OCI-LY7 (cell line): ENCODE results near the gene KNDC1. TPM values are rescaled to one million over a fixed set of nuclear protein-coding genes. Genes with fewer than 3 reads are reported as not detected.

ENCODE experiments used
- BruUV-seq: library from RNA; stranded (reverse); fragments of 400-500 nt; replicated peaks from 2 replicates; lab custom pipeline; 2021; lab: Mats Ljungman, UMichigan
- CTCF ChIA-PET: fragments of 300-600 bp; sonication (Branson Sonifier 250); formaldehyde crosslinking; loops from one replicate; lab custom pipeline; 2022; ENCODE audit warnings: antibody characterized with exemption; ENCODE audit not compliant: unreplicated experiment; lab: Charles Lee
- POLR2A ChIA-PET: fragments of 300-600 bp; sonication (Branson Sonifier 250); formaldehyde crosslinking; loops from one replicate; lab custom pipeline; 2022; ENCODE audit warnings: antibody characterized with exemption; lab: Charles Lee
- DNase-seq: peaks from one replicate; pipeline ENCODE4 v3.0.0-alpha.2; 2015; ENCODE audit warnings: low spot score
- H2AFZ ChIP-seq: fragments of 200-600 bp; sonication (generic), shearing (Covaris generic); 2 replicates; pipeline ENCODE4 v1.6.1; 2014; ENCODE audit warnings: mild to moderate bottlenecking, antibody characterized with exemption, low read length, moderate library complexity
- H3K27ac ChIP-seq: fragments of 200-600 bp; sonication (generic); 2 replicates; pipeline ENCODE4 v1.5.1; 2014; ENCODE audit warnings: mixed run types, low read depth, mild to moderate bottlenecking, moderate library complexity, low read length, inconsistent platforms; ENCODE audit not compliant: poor library complexity, severe bottlenecking
- H3K36me3 ChIP-seq: fragments of 200-600 bp; sonication (generic); 2 replicates; pipeline ENCODE4 v1.6.1; 2014; ENCODE audit warnings: mild to moderate bottlenecking, antibody characterized with exemption, low read length, moderate library complexity, mixed read lengths; ENCODE audit not compliant: insufficient read depth
- H3K4me1 ChIP-seq: fragments of 200-600 bp; sonication (generic); 2 replicates; pipeline ENCODE4 v1.5.1; 2014; ENCODE audit warnings: mild to moderate bottlenecking, low read length; ENCODE audit not compliant: insufficient read depth, poor library complexity, severe bottlenecking
- H3K4me2 ChIP-seq: fragments of 200-600 bp; sonication (generic); 2 replicates; pipeline ENCODE4 v1.6.1; 2014; ENCODE audit warnings: mild to moderate bottlenecking, low read length
- H3K4me3 ChIP-seq: fragments of 200-600 bp; sonication (generic); 2 replicates; pipeline ENCODE4 v1.5.1; 2014; ENCODE audit warnings: mild to moderate bottlenecking, low read depth, low read length; ENCODE audit not compliant: poor library complexity, severe bottlenecking
- H3K79me2 ChIP-seq: fragments of 200-600 bp; sonication (generic); 2 replicates; pipeline ENCODE4 v1.6.1; 2016; ENCODE audit warnings: low read depth, mild to moderate bottlenecking, low read length, moderate library complexity, mixed read lengths; ENCODE audit not compliant: insufficient read depth
- H3K9me2 ChIP-seq: fragments of 200-600 bp; sonication (generic); 2 replicates; pipeline ENCODE4 v1.6.1; 2016; ENCODE audit warnings: mild to moderate bottlenecking, low read length, mixed read lengths; ENCODE audit not compliant: insufficient read depth
- H3K9me3 ChIP-seq: fragments of 200-600 bp; sonication (generic); 2 replicates; pipeline ENCODE4 v1.6.1; 2014; ENCODE audit warnings: mild to moderate bottlenecking, mixed run types, low read length, mixed read lengths
- H4K20me1 ChIP-seq: fragments of 200-600 bp; sonication (generic); 2 replicates; pipeline ENCODE4 v1.6.1; 2014; ENCODE audit warnings: mild to moderate bottlenecking, antibody characterized with exemption, low read length, moderate library complexity, mixed read lengths; ENCODE audit not compliant: insufficient read depth
- EZH2phosphoT487 ChIP-seq: fragments of 200-600 bp; sonication (generic); IDR thresholded peaks from 2 replicates; pipeline ENCODE4 v1.6.1; 2018; ENCODE audit warnings: low read depth, borderline replicate concordance, mild to moderate bottlenecking, mixed run types, antibody characterized with exemption, low read length, moderate library complexity, mixed read lengths
- intact Hi-C: fragments of 100-400 bp; cut with micrococcal nuclease; formaldehyde crosslinking; loops from one replicate; pipeline ENCODE4 v1.10.0; 2022; ENCODE audit not compliant: unreplicated experiment
- total RNA-seq, 2 experiments: library from RNA; depleted of rRNA in 1 of 2; stranded (reverse); fragments of >200 nt in 1 of 2; shearing (Covaris generic) in 1 of 2; gene quantifications; 2 replicates each; pipeline ENCODE4 v1.2.3, GENCODE V29; 2014 to 2022
- TF ChIP-seq, protein P1 (sequence below): fragments of 200-600 bp; sonication (generic); conservative IDR thresholded peaks from 2 replicates; pipeline ENCODE4 v1.5.1; 2014; ENCODE audit warnings: mild to moderate bottlenecking, antibody characterized with exemption, low read length, moderate library complexity, mixed read lengths

KNDC1 gene
- total RNA-seq, 2 experiments from 2014 or later: not detected

DNA sequence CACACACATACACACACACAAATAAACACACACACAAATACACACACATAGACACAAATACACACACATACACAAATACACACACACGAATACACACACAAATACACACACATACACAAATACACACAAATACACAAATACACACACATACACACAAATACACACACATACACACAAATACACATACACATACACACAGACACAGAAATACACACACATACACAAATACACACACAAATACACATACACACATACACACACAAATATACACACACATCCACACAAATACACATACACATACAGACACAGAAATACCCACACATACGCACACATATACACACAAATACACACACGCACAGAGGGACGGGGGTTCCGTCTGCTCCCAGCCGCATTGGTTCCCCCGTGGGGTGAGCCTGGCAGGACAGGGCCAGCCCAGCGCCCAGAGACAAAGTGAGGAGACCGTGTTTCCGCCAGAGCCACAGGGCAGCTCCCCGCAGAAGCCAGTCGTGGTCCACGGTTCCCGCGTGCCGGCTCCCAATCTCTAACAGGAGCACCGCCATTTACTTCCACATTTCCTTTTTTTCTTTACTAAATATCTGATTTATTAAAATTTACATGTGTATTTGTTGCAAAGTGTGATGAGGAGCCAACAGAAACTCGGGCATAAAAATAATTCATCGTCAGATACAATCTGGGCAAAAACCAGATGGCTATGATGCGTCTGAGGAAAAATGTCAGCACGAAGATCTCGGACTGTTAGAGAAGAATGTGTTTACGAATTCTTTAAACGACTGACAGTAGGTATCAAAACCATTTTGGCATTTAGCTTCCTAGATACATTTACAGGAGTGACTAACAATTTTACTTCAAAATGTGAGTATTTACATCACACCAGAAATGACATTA lies 3.1 kb upstream of the KNDC1 start:
- H3K9me3 ChIP-seq: no peaks in the 10 kb centered on the region
- ChIA-PET CTCF (no interaction called here), POLR2A (interaction anchor here (0.7 kb wide), 1 partner anchor 207 kb away, joined by 3 read pairs; no protein-coding TSS in a partner anchor)
- no peaks in the 10 kb centered on the region for H3K4me1 ChIP-seq
- no peaks in the 10 kb centered on the region for H3K79me2 ChIP-seq
- no peak overlapping the region for H3K4me3 ChIP-seq
- no peak overlapping the region for H2AFZ ChIP-seq
- no peaks in the 10 kb centered on the region for H3K36me3 ChIP-seq
- intact Hi-C loops: no loop called here
- H3K4me2 ChIP-seq: no peak overlapping the region
- TF ChIP-seq EZH2phosphoT487: no peak
- TF ChIP-seq, protein P1, sequence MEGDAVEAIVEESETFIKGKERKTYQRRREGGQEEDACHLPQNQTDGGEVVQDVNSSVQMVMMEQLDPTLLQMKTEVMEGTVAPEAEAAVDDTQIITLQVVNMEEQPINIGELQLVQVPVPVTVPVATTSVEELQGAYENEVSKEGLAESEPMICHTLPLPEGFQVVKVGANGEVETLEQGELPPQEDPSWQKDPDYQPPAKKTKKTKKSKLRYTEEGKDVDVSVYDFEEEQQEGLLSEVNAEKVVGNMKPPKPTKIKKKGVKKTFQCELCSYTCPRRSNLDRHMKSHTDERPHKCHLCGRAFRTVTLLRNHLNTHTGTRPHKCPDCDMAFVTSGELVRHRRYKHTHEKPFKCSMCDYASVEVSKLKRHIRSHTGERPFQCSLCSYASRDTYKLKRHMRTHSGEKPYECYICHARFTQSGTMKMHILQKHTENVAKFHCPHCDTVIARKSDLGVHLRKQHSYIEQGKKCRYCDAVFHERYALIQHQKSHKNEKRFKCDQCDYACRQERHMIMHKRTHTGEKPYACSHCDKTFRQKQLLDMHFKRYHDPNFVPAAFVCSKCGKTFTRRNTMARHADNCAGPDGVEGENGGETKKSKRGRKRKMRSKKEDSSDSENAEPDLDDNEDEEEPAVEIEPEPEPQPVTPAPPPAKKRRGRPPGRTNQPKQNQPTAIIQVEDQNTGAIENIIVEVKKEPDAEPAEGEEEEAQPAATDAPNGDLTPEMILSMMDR: no peak
- DNase-seq: no peak
- no peaks in the 10 kb centered on the region for H4K20me1 ChIP-seq
- BruUV-seq: no TSS peak
- no peak overlapping the region for H3K27ac ChIP-seq
- no peaks in the 10 kb centered on the region for H3K9me2 ChIP-seq

DNA sequence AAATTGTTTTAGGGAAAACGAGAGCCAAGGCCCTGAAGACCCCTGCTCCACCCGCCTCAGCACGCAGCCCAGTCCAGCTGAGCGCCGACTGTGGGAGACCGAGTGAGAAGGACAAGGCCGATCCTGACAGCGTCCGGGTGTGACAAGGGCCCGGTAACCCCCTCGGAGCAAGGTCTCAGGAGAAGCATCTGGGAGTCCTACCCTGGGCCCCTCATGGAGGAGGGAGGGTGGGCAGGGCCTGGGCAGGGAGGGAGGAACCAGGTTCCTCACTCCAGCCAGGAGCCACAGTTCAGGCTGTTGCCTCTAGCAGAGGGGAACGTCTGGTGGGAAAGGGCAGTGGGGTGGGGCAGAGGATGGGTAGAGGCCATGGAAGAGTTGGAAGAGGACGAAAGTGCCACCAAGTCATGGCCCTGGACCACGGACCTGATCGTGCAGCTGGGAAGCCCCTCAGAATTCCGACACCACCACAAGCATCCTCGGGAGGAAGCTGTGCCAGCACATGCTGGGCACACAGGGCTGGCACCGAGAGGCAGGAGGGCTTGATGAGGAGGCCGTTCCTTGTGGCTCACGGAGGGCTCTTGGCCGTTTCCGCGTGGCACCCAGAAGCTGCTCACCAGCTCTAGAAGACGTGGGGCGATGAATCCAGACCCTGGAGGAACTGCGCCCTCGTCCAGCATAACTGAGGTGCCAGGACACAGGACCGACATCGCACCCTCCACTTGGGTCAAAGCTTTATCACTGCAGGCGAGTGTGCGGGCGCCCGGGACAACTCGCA lies 2.2 kb upstream of the KNDC1 start:
- no peak for TF ChIP-seq EZH2phosphoT487
- TF ChIP-seq, protein P1: no peak
- POLR2A ChIA-PET: interaction anchor here (0.7 kb wide), 2 partner anchors 139 to 208 kb away, joined by 3 read pairs; no protein-coding TSS in a partner anchor
- Histone ChIP-seq H3K4me2 (no peak overlapping the region), H3K4me1 (no peaks in the 10 kb centered on the region), H2AFZ (no peak overlapping the region), H3K27ac (no peak overlapping the region), H4K20me1 (no peaks in the 10 kb centered on the region), H3K9me3 (no peaks in the 10 kb centered on the region), H3K36me3 (no peaks in the 10 kb centered on the region), H3K79me2 (no peaks in the 10 kb centered on the region), H3K4me3 (no peak overlapping the region), H3K9me2 (no peaks in the 10 kb centered on the region)
- no peak for DNase-seq
- intact Hi-C loops: no loop called here
- CTCF ChIA-PET: no interaction called here
- no TSS peak for BruUV-seq
